Measurements from ENCODE around the gene GSTA1.
"Not testable (repeated sequence)": the region's sequence is repeated elsewhere in the genome, so short reads cannot be mapped to it uniquely, and the experiment has no call there.

Gene GSTA1

DNA sequence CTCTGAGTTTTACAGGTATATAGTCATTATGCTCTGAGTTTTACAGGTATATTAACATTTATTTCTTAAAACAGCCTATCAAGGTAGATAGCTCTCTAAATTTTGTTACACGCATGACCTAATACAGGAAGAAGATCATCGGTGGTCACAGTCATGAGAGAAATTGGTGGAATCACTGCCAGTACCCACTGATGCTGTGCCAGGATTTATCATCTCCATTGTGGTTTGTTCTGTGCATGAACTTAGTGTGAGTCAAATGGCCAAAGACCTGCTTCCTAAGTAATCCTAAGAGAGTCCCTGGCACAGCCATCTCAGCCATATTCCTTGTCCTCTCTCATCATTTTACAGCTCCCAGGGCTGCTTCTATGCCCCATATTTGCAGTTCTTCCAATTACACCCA is 50.5 kb downstream of the GSTA1 start:
- DNase-seq: not testable (repeated sequence)

DNA sequence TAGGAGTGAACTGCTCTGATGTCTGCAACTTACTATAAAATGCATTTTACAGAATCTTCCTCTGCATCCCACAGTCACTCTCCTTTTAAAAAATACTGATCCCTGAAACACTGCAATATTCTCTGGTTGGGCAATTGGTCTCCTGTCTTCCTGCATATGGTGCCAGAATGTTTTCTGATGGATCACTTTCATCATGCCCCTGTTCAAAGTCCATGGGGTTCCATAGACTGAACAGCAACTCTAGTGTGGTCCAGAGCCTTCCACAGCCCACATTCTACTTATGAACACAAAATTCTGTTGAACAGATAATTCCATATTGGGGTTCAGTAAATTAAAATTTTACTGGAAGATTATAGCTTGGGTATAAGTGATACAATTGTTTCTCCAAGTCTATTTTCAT is 51.3 kb downstream of the GSTA1 start:
- DNase-seq: no peak

DNA sequence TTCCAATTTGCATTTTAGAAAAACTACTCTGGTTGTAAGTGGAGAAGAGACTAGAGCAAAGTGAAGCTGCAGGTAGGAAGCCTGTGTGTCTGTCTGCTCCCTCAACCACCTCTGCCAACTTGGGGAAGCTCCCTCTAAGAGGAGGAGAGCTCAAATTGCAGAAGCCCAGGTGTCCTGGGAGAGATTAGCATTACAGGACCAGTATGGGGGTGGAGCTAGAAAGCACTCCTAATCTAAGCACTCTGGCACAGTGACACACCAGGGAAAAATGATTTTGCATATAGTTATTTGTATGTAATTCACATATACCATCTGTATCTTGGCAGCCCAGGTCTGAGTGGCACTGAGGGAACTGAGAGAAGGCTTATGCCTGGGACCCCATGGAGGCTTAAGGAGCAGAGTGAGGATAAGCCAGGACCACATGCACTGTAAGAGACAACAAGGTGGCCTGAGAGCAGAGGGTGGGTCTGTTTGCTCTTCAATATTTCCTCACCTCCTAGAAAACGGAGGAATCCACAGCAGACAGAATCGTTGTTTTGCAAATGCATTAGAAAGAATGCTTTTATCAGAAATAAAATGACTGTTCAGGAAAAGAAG is 54.0 kb downstream of the GSTA1 start:
- DNase-seq: no peak

DNA sequence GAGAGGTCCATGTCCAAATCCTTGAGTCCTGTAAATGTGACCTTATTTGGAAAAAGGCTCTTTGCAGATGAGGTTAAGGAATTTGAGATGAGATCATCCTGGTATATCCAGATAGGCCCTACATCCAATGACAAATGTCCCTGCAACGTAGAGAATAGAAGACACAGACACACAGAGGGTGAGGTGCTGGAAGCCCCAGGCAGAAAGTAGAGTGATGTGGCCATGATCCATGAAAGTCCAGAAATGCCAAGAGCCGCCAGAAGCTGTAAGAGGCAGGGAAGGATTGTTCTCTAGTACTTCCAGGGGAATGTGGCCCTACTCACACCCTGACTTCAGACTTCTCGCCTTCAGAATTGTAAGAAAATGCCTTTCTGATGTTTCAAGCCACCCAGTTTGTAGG is 56.3 kb downstream of the GSTA1 start:
- DNase-seq: not testable (repeated sequence)

DNA sequence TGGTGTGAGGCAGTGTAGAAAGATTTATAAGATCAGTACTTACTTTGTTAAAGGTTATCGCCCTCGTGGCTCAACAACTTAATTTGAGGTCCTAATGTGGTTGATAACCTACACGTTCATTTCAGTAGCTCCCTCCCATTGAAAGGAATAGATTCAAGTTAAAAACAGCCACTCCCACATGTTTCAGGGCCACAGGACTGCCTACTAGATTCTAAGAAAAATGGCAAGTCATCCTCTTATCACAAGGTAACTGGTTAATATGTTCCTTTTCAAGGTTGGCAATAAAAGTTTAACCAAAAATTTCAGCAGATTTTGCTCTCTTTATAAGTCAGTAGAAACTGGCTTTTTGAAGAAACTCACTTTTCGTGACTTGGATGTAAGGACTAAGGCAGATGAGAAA is 57.4 kb downstream of the GSTA1 start:
- DNase-seq: no peak

DNA sequence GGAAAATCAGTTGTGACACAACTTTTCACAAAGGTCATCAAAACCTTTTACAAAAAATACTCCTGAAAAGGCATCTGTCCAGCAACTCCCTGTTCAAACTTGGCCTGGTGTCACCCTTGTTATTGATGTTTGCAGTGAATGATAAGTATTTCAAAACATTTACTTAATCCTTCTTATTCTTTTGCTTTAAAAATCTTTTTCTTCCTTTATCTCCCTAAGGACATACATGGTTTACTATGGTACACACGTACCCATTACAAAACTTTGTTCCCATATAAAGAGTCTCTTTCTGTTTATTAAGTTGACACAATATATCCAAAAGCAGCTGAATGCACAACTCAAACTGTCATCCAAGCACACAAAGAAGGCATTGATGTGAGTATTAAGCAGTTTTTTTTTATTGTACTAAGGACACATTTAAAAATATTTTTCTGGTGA is 57.8 kb downstream of the GSTA1 start:
- no peak for DNase-seq

DNA sequence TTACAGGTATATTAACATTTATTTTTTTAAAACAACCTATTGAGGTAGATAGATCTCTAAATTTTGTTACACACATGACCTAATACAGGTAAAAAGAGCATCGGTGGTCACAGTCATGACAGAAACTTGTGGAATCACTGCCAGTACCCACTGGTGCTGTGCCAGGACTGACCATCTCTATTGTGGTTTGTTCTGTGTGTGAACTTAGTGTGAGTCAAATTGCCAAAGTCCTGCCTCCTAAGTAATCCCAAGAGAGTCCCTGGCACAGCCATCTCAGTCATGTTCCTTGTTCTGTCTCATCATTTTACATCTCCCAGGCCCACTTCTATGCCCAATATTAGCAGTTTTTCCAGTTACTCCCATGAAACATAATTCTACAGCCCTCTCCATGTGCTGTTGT is 61.7 kb downstream of the GSTA1 start:
- no peak for DNase-seq

Data from CD4-positive, alpha-beta T cell treated with Interferon alpha-2 for 1 hour (primary cell).